Muscle of arm (tissue), 12 donors: Measurements from ENCODE around the gene CREB5. TPM values are rescaled to one million over a fixed set of nuclear protein-coding genes. Genes with fewer than 3 reads are reported as not detected.
"Not testable (repeated sequence)": the region's sequence is repeated elsewhere in the genome, so short reads cannot be mapped to it uniquely, and the experiment has no call there.

Experiments used
- DNase-seq: peaks from one replicate; pipeline ENCODE4 v3.0.0-alpha.2; 2013
- polyA plus RNA-seq, 12 donors: library from polyadenylated mRNA; unstranded; fragments of 120-200 nt; gene quantifications; one replicate each; pipeline ENCODE4 v1.2.1, GENCODE V29; 2013; ENCODE audit not compliant: insufficient read length in 12 of 12

Gene CREB5
- polyA plus RNA-seq, 12 donors, result 21.9 to 65.7 (median 34.2) TPM

DNA sequence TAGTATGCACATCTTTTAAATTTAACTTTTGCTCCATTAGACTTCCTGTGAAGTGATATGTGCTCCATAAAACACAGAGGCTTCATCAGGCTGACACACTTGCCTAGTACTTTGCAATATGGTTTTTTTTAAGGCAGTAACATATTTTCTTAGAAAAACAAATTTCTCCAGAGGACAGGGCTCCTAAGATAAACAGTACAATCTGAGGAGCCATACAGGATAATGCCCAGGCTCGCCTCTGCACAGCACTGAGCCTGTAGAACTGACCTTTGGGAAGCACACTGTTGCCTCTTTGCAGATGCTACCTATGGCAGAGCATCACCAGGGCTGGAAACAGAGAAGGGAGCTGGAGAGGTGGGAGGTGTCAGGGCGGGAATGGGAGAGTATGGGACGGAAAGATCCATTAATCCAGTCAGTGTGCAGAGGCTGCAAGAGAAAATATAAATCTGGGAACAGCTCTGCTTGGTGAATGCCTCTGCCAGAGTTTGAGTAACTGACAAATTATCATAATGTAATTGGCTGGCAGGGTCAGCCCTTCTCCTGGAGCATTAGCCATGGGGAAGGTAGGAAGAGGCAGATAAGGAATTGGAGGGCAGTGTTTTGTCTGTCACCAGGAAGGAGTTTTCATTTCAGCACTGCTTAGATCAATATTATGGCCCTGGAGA is 132.3 kb downstream of the CREB5 start:
- DNase-seq, result no peak

DNA sequence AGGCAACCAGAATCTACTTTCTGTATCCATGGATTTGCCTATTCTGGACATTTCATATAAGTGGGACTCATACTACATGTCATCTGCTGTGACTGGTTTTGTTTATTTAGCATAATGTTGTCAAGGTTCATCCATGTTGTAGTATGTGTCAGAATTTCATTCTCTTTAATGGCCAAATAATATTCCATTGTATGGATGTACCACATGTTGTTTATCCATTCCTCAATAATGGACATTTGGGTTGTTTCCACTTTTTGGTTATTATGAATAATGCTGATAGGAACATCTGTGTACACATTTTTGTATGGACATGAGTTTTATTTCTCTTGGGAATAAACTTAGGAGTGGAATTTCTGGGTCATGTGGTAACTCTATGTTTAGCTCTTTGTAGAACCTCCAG is 133.7 kb downstream of the CREB5 start:
- no peak for DNase-seq

DNA sequence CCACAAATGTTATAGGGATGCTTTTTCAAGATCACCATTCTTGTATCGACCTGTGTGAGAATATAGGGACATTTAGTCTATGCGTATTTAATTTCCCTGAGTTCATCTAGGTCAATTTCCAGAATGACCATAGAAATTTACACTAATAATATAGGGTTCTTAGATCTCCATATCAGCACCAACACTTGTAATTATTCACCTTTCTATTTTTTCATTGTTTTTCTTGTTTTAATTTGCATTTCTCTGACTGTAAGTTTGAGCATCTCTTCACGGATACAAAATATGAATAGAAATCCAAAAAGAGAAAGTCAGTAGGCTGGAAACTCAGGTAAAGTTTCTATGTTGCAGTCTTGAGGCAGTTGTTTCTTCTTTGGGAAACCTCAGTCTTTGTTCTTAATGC is 134.8 kb downstream of the CREB5 start:
- no peak for DNase-seq

DNA sequence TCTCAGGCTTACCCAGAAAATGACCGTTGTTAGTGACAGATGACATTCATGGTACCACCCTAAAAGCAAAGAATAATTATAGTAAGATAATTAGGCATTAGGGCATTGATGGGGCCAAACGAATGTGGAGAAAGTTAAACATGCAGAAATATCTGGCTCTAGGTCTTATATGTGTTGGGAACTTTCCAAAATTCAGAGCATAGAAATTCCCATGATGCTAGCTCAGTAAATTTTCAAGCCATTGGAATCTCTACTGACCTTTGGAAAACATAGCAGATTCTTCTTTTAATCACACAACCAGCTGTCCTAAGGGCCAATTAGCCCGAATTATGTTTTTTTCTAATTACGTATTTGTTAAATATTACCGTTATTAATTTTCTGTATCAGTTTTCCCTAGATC is 136.1 kb downstream of the CREB5 start:
- no peak for DNase-seq

DNA sequence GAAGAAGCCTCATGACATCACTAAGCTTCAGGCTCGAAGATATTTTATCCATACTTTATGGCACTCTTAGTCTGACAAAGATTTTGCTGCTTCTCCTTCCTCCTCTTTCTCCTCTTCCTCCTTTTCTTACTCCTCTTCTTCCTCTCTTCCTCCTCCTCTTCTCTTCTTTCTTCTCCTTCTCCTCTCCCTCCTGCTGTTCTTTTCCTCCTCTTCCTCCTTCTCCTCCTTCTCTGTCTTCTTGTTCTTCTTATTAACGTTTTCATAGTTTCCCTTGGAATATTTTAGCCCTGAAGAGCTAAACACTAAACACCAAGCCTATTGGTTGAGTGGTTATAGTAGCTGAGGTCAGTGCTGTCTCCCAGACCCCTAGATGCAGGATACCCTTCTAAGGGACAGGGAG is 137.7 kb downstream of the CREB5 start:
- no peak for DNase-seq

DNA sequence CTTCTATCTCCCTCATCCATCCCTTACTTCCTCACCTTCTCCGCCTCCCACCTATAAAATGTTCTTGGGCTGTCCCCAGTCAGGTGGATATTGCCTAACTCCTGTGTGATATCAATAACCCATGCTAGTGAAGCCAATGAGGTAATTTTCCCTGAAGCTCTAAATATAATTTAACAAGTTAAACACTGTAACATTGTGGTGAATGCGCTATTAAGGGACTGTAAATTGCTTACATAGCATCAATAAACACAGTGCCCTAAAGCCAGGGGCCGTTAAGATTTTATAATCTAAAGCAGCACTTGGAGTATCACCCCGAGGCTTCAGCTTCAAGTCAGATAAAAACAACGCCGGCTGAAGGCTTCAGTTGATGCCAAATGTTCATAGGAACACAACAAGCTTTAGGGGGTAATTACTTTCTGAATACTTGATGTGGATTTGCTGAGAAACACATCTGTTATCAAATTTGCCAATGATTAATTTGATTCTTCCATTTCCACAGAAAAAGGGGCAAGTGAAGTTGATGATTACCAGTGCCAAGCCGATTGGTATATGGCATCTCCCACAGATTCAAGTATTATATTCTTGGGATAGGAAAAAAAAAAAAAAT is 138.4 kb downstream of the CREB5 start:
- DNase-seq, result no peak

DNA sequence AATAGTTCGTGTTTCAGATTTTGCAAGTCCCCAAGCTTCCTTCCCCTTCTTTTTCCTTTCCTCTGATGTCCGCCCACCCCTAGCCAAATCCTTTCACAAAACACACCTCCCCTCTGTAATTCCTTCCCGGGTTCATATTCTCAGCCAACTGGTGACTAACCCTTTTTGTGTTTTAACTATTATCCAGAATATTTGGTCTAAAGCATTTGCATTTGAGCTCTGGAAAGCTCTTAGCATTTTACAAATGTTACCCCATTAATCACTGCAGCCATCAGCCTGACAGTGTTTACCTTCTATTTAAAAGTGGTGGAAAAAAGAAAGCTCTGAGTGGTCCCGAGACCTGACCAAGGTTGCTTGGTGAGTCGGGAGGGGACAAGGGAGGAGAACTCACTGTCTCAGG is 139.0 kb downstream of the CREB5 start:
- DNase-seq, result peak; percentile 65

DNA sequence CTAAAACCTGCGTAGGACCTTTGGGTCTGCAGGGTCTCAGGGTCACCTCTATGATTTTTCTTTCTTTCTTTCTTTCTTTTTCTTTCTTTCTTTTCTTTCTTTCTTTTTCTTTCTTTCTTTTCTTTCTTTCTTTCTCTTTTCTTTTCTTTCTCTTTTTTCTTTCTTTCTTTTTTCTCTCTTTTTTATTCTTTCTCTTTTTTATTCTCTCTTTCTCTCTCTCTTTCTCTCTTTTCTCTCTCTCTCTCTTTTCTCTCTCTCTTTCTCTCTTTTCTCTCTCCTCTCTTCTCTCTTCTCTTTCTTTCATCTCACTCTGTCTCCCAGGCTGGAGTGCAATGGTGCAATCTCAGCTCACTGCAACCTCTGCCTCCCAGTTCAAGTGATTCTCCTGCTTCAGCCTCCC is 139.4 kb downstream of the CREB5 start:
- not testable (repeated sequence) for DNase-seq

DNA sequence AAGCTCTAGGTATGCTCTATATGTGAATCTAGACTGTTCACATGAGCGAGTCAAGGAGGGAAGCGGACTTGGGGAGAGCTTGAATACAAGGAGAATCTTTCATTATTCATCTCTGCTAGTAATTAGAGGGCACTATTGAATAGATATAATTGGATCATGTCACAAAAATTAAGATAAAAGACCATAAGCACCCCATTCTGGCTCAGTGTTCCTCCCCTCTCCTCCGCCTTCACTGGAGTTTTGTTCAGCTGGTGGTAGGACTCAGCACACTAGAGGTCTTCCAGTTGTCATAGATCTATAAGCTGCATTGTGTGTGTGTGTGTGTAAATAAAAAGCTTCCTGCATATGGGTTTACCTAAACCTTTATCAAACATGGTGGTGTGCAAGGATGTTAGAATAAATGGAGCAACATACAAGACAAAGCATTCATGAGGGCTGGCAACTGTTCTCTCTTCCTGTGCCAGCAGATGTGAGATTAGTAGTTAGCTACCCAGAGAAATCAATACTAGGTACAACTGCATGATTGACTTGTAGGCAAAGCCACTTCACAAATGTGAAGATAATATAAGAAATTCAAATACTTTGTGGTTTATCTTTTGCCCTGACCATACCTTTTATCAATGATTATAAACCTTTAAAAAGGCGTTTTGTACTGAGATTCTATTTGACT is 142.6 kb downstream of the CREB5 start:
- no peak for DNase-seq

DNA sequence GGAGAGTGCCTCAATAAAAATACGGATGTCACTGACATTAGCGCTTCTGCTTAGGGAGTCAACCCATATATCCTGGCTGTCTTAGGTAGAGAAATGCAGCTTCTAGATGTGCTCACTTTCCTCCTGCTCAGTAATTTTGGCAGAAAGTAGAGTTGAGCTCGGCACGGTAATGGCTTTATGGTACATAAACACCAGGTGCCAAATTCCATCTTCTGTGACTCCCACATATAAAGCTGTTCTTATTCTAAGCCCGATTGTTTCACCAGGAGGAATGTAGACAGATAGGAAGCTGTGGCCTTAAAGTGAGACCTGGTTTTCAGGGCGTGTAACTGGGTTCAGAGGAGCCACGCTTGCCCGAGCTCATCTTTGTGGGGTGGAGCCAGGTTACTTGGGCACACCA is 143.7 kb downstream of the CREB5 start:
- DNase-seq, result no peak

DNA sequence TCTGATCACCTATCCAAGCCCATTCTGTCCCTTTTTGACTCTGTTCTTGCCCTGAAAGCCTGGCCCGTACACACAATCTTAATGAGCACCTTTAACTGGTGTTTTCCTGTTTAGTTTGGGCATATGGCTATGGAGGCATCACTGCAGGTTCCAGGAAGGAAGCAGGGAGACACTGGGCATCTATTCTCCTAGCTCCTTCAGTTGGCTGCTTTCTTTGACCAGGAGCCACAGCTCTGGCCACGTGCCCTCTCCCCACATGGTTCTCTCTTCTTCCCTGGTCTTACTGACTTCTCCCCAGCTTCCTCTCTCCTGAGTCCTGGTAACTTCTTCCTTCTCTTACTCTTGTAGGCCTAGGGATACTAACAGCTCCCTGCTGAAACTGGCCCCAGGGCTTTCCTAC is 144.4 kb downstream of the CREB5 start:
- DNase-seq, result no peak

DNA sequence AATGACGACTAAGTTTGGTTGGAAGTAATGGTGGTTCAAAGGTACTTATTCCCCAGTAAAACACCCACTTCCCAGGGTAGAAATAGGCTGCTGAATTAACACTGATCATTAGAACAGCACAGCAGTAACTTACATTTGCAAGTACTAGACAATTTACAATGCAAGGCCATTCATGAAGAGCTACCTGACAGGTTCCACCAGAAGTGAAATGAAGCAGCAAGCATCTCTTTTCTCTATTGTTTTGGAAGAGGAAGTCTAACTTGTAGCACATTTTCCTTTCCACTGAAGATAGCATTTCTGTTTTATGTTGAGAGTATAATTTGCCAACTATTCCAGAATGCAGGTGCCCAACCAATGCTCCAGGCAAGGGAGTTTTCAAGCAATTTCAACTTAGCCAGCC is 145.9 kb downstream of the CREB5 start:
- DNase-seq, result no peak

DNA sequence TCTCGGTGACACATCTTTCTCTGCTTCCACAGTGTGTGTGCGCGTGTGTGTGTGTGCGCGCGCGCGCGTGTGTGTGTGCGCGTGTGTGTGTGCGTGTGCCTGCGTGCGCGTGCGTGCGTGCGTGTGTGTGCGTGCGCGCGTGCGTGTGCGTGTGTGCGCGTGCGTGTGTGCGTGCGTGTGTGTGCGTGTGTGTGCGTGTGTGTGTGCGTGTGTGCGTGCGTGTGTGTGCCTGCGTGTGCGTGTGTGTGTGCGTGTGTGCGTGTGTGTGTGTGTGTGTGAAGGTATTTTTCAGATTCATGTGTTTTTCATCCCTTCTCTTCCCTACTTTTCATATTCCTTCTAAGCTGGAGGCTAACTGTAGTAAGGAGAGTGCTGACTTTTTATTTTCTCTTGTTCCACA is 148.4 kb downstream of the CREB5 start:
- DNase-seq, result no peak

DNA sequence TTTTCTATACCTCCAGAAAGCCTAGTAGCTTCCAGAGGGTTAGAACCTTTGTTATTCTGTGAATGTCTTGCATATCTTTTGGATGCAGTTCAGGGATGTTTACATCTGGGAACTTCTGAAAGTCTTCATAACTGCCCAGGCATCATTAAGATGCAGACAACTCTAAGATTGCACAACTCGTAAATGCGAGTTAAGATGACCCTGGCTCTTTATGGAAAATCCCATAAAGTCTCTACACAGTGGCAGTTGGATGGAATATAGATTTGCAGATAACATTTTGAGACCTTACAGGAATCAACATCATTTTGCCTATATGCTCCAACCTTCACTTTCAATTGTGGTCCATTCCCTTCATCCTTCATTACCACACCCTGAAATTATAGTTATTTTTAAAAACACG is 151.7 kb downstream of the CREB5 start:
- DNase-seq, result no peak

DNA sequence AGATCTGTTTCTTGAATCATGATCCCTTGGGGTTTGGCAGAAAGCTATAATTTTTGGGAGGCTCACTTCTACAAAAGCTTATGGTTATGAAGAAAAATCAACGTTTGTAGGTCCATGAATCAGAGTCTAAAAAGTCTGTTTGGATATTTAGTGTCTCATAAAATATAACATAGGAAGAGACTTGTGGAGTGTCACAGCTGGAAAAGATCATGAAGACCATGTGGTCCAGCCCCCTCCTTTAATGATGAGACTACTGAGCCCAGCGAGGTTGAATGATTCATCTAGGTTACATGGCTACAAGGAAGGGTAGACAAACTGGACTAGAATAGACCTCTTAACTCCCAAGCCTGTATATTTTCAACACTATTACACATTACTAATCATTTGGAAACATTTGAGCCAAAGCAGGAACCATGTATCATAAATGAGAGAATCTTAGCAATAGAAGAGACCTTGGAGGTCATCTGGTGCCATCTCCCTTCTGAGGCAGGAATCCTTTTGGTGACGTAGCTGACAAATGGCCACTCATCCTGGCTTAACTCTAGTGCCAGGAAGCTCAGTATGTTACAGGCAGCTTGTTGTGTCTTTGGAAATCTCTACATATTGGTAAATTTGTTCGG is 152.5 kb downstream of the CREB5 start:
- DNase-seq, result no peak

DNA sequence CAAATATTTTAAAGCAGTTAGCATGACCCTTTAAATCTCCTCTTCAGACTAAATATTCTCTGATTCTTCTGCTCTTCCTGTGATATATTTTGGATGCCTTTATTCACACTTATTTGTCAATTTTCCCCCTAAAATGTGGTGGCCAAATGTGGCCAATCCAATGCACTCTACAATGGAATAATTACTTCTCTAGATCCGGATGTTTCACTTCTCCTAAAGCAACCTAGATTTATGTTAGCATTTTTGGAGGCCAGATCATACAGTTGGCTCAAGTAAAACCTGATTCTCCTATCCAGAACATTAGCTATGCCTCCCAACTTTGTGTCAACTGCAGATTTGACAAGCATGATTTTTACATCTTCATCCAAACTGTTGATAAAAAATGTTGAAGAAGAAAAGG is 153.7 kb downstream of the CREB5 start:
- DNase-seq, result no peak

DNA sequence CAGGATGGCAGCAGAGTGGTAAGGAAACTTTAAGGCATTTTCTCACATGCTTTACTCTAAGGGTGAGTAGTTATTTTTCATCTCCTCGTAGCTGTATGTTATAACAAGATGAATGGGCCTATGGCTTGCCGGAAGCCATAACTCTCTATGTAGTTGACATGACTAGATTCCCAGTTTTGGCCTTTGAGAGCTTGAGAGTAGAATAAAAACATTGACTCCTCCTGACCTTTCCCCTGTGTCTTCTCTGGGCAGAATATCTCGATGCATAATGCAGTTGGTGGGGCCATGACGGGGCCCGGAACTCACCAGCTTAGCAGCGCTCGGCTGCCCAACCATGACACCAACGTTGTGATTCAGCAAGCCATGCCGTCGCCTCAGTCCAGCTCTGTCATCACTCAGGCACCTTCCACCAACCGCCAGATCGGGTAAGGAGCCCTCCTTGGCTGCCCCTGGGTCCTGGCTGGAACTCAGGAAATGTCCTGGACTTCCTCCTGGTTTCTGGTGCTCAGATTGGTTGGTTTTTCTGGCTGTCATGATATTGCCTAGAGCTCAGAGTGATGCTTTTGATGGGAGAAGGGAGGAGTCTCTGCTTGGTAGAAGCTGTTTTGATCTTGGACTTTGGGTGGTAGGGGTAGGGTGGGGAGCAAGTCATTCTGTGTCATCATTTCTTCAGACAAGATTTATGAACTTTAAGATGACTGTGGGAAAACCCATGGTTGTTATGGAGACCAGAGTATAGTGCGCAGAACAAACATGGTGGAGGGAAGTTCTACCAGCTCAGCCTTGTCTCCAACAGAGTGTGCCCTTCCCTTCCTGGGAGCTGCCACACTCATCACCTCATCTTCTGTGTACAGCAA is 158.0 kb downstream of the CREB5 start:
- no peak for DNase-seq

DNA sequence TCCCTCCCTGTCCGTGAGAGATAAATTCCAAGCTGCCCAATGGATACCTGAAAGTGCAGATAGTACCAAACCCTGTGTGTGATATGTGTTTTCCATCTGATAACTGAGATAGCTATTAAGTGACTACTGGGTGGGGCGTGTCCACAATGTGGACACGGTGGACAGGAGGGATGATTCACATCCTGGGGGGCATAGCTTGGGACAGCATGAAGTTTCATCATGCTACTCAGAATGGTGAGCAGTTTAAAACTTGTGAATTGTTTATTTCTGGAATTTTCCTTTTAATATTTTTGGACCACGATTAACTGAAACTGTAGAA is 158.6 kb downstream of the CREB5 start:
- DNase-seq, result no peak

DNA sequence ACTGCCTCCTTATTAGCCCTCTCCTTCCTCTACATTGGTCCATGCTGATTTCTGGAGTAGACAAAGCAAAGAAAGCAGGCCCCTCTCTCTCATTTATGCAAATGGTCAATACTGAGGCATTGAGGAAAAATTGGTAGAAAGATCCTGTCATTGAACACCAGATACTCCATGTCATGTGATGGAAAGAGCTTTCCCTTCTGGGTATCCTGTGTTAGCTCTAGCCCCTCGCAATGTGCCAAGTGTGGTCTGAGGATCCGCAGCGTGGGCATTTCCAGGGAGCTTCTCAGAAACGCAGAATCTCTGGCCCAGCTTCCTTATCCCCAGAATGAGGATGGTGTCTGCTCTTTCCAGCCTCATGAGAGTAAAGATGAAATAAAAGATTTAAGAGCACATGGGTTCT is 159.1 kb downstream of the CREB5 start:
- DNase-seq, result no peak

DNA sequence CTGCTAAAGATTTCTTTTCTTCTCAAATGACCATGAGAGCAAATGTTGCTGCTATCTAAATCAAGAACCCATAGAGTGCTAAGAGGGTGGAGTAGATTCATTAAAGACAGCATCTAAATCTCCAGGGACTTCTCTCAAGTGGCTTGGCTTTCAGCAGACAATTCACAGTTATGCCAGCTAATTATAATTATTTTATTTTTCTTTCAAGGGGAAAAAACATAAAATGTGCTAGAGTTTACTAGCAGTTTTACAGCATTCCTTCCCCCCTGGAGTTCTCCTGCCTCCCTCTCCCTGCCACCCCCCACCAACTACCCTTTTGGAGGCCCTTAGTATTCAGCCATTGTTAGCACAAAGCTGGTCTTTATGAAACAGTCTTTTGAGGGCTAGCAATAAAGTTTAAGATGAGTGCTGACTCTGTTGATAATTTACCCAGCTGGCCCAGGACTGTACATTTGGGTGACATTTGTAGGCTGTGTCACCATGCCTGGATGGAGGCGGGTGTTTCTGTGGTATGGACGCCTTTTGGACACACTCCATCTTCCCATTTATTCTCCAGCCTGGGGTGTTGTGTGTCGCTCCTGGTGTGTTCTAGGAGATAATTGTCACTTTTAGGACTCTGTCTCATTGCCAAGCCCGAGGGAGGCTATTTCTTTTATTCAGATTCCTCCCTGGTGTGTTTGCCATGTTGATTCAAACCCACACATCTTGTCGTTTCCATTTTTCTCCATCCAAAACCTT is 160.2 kb downstream of the CREB5 start:
- no peak for DNase-seq

DNA sequence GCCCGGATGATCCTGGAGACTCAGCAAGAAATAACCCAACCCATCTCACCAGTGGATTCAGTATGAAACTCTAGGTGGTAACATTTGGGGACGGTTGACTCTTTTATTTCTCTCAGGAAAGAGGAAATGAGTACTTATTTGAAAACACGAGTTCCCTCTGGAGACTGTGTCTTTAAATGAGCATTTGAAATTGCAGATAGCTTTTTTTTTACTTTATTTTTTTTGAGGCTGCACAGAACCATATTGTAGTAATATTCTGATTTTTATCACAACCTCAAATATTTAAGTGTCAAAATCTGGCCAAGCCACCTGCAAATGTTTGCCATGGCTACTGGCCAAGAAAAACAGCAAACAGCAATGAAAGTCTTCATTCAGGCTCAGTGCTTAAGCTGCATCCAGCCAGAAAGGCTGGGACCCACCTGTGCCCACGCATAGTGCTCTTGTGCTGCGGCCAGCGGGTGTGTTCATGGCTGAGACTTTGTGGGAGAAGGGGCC is 160.8 kb downstream of the CREB5 start:
- peak; percentile 78 for DNase-seq
